DOHH2 (cell line): ENCODE results near the gene SH3PXD2A.

Source experiments
- H3F3A ChIP-seq: fragments of 200-600 bp; sonication (generic), shearing (Covaris generic); 2 replicates; pipeline ENCODE4 v1.6.0; 2016; ENCODE audit warnings: antibody characterized with exemption, mild to moderate bottlenecking; ENCODE audit not compliant: control insufficient read depth, insufficient read depth
- H3K27ac ChIP-seq: fragments of 200-600 bp; sonication (generic); 2 replicates; pipeline ENCODE4 v1.5.1; 2014; ENCODE audit warnings: low read depth, mild to moderate bottlenecking, low read length, moderate library complexity
- H3K27me3 ChIP-seq: fragments of 200-600 bp; sonication (generic); 2 replicates; pipeline ENCODE4 v1.6.1; 2014; ENCODE audit warnings: mild to moderate bottlenecking, low read length, mixed read lengths; ENCODE audit not compliant: control insufficient read depth
- H3K36me3 ChIP-seq: fragments of 200-600 bp; sonication (generic); 2 replicates; pipeline ENCODE4 v1.6.1; 2014; ENCODE audit warnings: mild to moderate bottlenecking, low read length, moderate library complexity, mixed read lengths; ENCODE audit not compliant: control insufficient read depth
- H3K4me1 ChIP-seq: fragments of 200-600 bp; sonication (generic); 2 replicates; pipeline ENCODE4 v1.6.1; 2014; ENCODE audit warnings: mild to moderate bottlenecking, low read length, mixed read lengths; ENCODE audit not compliant: control insufficient read depth
- H3K4me2 ChIP-seq: fragments of 200-600 bp; sonication (generic); 2 replicates; pipeline ENCODE4 v1.6.0; 2014; ENCODE audit warnings: mild to moderate bottlenecking, low read length, moderate library complexity
- H3K4me3 ChIP-seq: fragments of 200-600 bp; sonication (generic); 2 replicates; pipeline ENCODE4 v1.5.1; 2014; ENCODE audit warnings: mild to moderate bottlenecking, low read length, mixed read lengths
- H3K79me2 ChIP-seq: fragments of 200-600 bp; sonication (generic); 2 replicates; pipeline ENCODE4 v1.6.1; 2014; ENCODE audit warnings: mild to moderate bottlenecking, low read length, mixed read lengths; ENCODE audit not compliant: control insufficient read depth
- H3K9me2 ChIP-seq: fragments of 200-600 bp; sonication (generic); replicated peaks from 2 replicates; pipeline ENCODE4 v1.6.1; 2014; ENCODE audit warnings: mild to moderate bottlenecking, low read length, mixed read lengths; ENCODE audit not compliant: control insufficient read depth
- H3K9me3 ChIP-seq: fragments of 200-600 bp; sonication (generic); 2 replicates; pipeline ENCODE4 v1.6.1; 2014; ENCODE audit warnings: antibody characterized with exemption, low read length, mixed read lengths; ENCODE audit not compliant: control insufficient read depth, insufficient read depth
- H4K20me1 ChIP-seq: fragments of 200-600 bp; sonication (generic); 2 replicates; pipeline ENCODE4 v1.6.0; 2014; ENCODE audit warnings: low read depth, mild to moderate bottlenecking, antibody characterized with exemption, low read length, moderate library complexity; ENCODE audit not compliant: control insufficient read depth, insufficient read depth
- EZH2phosphoT487 ChIP-seq: fragments of 200-600 bp; sonication (generic); IDR thresholded peaks from 2 replicates; pipeline ENCODE4 v1.6.1; 2017; ENCODE audit warnings: borderline replicate concordance, mild to moderate bottlenecking, antibody characterized with exemption, low read length, moderate library complexity, mixed read lengths
- TF ChIP-seq, protein P1 (sequence below): fragments of 200-600 bp; sonication (generic); IDR thresholded peaks from one replicate; pipeline ENCODE4 v1.5.1; 2014; ENCODE audit warnings: antibody characterized with exemption, mild to moderate bottlenecking, low read depth, low read length; ENCODE audit not compliant: poor library complexity, severe bottlenecking

Gene SH3PXD2A

DNA sequence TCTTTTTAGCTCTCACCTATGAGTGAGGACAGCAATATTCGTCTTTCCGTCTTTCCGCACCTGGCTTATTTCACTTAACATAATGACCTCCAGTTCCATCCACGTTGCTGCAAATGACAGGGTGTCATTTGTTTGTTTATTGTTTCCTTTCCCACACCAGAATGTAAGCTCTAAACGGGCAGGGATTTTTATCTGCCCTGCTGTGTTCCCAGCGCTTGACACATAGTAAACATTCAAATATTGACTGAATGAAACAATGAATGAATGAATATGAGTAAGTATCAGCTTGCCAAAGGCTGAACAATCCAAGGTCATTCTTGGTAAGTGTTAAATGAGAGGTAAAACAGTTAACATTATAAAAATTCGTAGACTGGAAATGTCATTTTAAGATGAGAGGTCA, 12.8 kb downstream of the SH3PXD2A start:
- H3K27me3 ChIP-seq = peaks cover 15% of the 10 kb centered on the region
- no peaks in the 10 kb centered on the region for H4K20me1 ChIP-seq
- H3K4me1 ChIP-seq = peaks cover 10% of the 10 kb centered on the region
- H3K9me2 ChIP-seq = no peaks in the 10 kb centered on the region
- no peak overlapping the region for H3K4me2 ChIP-seq
- no peaks in the 10 kb centered on the region for H3K36me3 ChIP-seq
- TF ChIP-seq, protein P1, sequence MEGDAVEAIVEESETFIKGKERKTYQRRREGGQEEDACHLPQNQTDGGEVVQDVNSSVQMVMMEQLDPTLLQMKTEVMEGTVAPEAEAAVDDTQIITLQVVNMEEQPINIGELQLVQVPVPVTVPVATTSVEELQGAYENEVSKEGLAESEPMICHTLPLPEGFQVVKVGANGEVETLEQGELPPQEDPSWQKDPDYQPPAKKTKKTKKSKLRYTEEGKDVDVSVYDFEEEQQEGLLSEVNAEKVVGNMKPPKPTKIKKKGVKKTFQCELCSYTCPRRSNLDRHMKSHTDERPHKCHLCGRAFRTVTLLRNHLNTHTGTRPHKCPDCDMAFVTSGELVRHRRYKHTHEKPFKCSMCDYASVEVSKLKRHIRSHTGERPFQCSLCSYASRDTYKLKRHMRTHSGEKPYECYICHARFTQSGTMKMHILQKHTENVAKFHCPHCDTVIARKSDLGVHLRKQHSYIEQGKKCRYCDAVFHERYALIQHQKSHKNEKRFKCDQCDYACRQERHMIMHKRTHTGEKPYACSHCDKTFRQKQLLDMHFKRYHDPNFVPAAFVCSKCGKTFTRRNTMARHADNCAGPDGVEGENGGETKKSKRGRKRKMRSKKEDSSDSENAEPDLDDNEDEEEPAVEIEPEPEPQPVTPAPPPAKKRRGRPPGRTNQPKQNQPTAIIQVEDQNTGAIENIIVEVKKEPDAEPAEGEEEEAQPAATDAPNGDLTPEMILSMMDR = no peak
- TF ChIP-seq EZH2phosphoT487 = no peak
- H3K27ac ChIP-seq = no peak overlapping the region
- H3K79me2 ChIP-seq = no peaks in the 10 kb centered on the region
- no peaks in the 10 kb centered on the region for H3K9me3 ChIP-seq
- no peak overlapping the region for H3K4me3 ChIP-seq
- no peaks in the 10 kb centered on the region for H3F3A ChIP-seq

DNA sequence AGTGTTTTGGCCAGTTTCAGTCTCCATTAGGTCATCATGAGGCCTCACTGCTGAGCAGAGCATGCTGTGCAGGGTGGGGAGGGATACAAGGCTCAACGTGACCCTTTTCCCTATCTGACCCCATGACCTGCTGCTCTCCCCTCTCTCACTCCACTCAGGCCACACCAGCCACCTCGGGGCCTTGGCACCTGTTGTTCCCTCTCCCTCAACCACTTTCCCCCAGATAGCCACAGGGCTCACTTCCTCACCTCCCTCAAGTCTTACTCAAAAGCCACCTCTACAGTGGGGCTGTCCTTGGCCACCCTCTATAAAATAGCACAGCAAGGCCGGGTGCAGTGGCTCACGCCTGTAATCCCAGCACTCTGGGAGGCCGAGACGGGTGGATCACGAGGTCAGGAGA, 13.9 kb downstream of the SH3PXD2A start:
- H4K20me1 ChIP-seq = no peaks in the 10 kb centered on the region
- H3K27me3 ChIP-seq = peaks cover 15% of the 10 kb centered on the region
- no peaks in the 10 kb centered on the region for H3K79me2 ChIP-seq
- H3K4me3 ChIP-seq = no peak overlapping the region
- H3K9me2 ChIP-seq = no peaks in the 10 kb centered on the region
- H3K4me2 ChIP-seq = no peak overlapping the region
- H3K9me3 ChIP-seq = no peaks in the 10 kb centered on the region
- TF ChIP-seq, protein P1 = no peak
- no peak for TF ChIP-seq EZH2phosphoT487
- H3K27ac ChIP-seq = no peak overlapping the region
- peaks cover 10% of the 10 kb centered on the region for H3K4me1 ChIP-seq
- H3K36me3 ChIP-seq = no peaks in the 10 kb centered on the region
- H3F3A ChIP-seq = no peaks in the 10 kb centered on the region

DNA sequence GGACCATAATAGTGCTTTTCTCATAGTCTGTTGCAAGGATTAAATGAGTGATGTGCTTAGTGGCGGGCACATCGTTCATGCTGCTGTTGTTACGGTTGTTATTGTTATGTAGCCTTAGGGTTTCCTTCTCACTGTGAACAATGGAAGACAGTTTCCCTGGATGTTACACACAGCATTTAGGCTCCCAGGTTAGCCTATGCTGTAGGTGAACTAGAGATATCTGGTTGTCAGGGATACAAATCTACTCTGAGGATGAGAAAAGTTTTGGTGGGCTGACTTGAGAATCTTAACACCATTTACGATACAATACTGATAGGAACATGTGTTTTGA, 14.7 kb downstream of the SH3PXD2A start:
- peaks cover 15% of the 10 kb centered on the region for H3K27me3 ChIP-seq
- H3K4me2 ChIP-seq = no peak overlapping the region
- H3K9me2 ChIP-seq = no peaks in the 10 kb centered on the region
- no peaks in the 10 kb centered on the region for H3K36me3 ChIP-seq
- H3K4me3 ChIP-seq = no peak overlapping the region
- no peaks in the 10 kb centered on the region for H4K20me1 ChIP-seq
- H3K9me3 ChIP-seq = no peaks in the 10 kb centered on the region
- no peak for TF ChIP-seq EZH2phosphoT487
- TF ChIP-seq, protein P1 = no peak
- no peak overlapping the region for H3K27ac ChIP-seq
- no peaks in the 10 kb centered on the region for H3K79me2 ChIP-seq
- H3F3A ChIP-seq = no peaks in the 10 kb centered on the region
- H3K4me1 ChIP-seq = peaks cover 2% of the 10 kb centered on the region
